ENCODE measurements around the gene DBF4B.

- TF ChIP-seq, protein P1, sequence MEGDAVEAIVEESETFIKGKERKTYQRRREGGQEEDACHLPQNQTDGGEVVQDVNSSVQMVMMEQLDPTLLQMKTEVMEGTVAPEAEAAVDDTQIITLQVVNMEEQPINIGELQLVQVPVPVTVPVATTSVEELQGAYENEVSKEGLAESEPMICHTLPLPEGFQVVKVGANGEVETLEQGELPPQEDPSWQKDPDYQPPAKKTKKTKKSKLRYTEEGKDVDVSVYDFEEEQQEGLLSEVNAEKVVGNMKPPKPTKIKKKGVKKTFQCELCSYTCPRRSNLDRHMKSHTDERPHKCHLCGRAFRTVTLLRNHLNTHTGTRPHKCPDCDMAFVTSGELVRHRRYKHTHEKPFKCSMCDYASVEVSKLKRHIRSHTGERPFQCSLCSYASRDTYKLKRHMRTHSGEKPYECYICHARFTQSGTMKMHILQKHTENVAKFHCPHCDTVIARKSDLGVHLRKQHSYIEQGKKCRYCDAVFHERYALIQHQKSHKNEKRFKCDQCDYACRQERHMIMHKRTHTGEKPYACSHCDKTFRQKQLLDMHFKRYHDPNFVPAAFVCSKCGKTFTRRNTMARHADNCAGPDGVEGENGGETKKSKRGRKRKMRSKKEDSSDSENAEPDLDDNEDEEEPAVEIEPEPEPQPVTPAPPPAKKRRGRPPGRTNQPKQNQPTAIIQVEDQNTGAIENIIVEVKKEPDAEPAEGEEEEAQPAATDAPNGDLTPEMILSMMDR (IDR thresholded peaks at IDR 0.05), result no peak
- no peak for TF ChIP-seq POLR2A (IDR thresholded peaks at IDR 0.05)
Observed at GRCh38 chr17:44769230-44769629, 60.8 kb downstream of the DBF4B start.
